Mesodermal cell (in vitro differentiated cells): Measurements from ENCODE around the gene ZNF692.
"Not testable (repeated sequence)": the region's sequence is repeated elsewhere in the genome, so short reads cannot be mapped to it uniquely, and the experiment has no call there.

Source experiments
- H3K27ac ChIP-seq: 2 replicates; pipeline ENCODE4 v1.7.0; 2013; ENCODE audit warnings: mild to moderate bottlenecking, low read depth, low read length, moderate library complexity; ENCODE audit not compliant: severe bottlenecking
- H3K36me3 ChIP-seq: 2 replicates; pipeline ENCODE4 v1.7.1; 2013; ENCODE audit warnings: mild to moderate bottlenecking, low read length, moderate library complexity; ENCODE audit not compliant: control insufficient read depth, insufficient read depth
- H3K4me1 ChIP-seq: one replicate; pipeline ENCODE4 v1.7.1; 2013; ENCODE audit warnings: mild to moderate bottlenecking, low read length; ENCODE audit not compliant: insufficient read depth, control insufficient read depth, poor library complexity, severe bottlenecking
- H3K4me3 ChIP-seq: 2 replicates; pipeline ENCODE4 v1.7.0; 2013; ENCODE audit warnings: low read length, control low read depth, mild to moderate bottlenecking; ENCODE audit not compliant: insufficient read depth, poor library complexity, severe bottlenecking; ENCODE audit errors: extremely low read depth
- H3K9me3 ChIP-seq: 2 replicates; pipeline ENCODE4 v1.7.1; 2013; ENCODE audit warnings: mild to moderate bottlenecking, low read length, moderate library complexity; ENCODE audit not compliant: control insufficient read depth
- WGBS, 2 experiments: methylation state at CpG; one replicate each; pipeline ENCODE4 v1.1.5; 2013; ENCODE audit warnings: missing lambda C conversion rate in 2 of 2; ENCODE audit not compliant: insufficient coverage in 2 of 2; 5-methylcytosine and 5-hydroxymethylcytosine counted together

ZNF692 gene

GRCh38 chr1:248805876-248806275 lies 53.0 kb downstream of the ZNF692 start:
- no CpG with 5 or more reads among the region's 1 CpG for WGBS, 2 experiments
- H3K36me3 ChIP-seq = peaks cover 6% of the 10 kb centered on the region
- H3K4me1 ChIP-seq = no peaks in the 10 kb centered on the region

DNA sequence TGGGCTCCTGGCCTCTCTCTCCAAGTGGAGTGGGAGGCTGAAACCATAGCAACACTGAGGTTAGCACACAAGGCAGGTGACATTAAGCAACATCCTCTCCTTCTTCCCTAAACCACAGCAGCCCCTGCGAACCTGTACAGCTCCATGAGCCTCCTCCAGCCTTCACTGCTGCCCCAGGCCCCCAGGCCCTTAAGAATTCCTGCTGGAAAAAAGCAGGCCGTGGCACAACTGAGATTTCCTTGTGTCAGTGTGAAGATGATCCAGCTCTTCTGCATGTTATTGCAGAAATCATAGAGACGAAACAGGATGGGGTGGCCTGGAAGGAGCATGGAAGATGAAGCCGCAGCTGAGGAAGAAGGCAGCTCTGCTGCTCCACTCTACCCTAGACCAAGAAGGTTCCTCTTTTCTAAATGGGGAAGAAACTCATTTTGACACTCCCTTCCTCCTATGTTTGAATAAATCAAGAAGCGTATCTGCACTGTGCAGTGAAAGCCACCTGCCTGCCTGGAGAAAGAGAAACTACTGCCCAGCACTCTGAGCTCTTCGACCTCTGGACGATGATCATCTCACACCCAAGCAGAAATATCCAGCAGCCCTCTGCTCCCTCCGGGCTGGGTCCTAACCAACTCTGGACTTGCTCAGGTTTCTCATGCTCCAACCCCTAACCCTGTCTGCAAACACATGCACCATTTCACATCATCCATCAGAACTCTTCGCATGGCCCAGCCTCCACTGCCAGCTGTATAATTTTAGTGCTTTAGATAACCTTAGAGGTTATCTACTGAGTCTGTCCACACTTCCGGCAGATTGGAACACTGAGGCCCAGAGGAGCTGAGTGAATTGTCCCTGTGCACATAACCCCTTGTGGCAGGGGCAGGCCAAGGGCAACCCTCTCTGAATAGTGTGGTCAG lies 53.9 kb downstream of the ZNF692 start:
- Histone ChIP-seq H3K9me3 (peaks cover 3% of the 10 kb centered on the region), H3K4me3 (no peak overlapping the region), H3K27ac (no peak overlapping the region), H3K36me3 (no peaks in the 10 kb centered on the region), H3K4me1 (no peaks in the 10 kb centered on the region)
- WGBS, 2 experiments = 79 to 88% methylated on average over 7 to 10 of the region's 10 CpGs

More at GRCh38 chr1:248805876-248806275, 53.0 kb downstream of the ZNF692 start:
- H3K9me3 ChIP-seq = peaks cover 3% of the 10 kb centered on the region
- no peak overlapping the region for H3K4me3 ChIP-seq
- H3K27ac ChIP-seq = no peak overlapping the region

- not testable (repeated sequence) for H3K9me3 ChIP-seq, H3K4me3 ChIP-seq, H3K36me3 ChIP-seq, H3K4me1 ChIP-seq, H3K27ac ChIP-seq
- WGBS, 2 experiments = 84 to 87% methylated on average over 15 of the region's 15 CpGs
These were observed 55.4 kb downstream of the ZNF692 start for GRCh38 chr1:248803501-248803900.

- no peaks in the 10 kb centered on the region for H3K4me1 ChIP-seq
- H3K27ac ChIP-seq = no peak overlapping the region
- no peaks in the 10 kb centered on the region for H3K36me3 ChIP-seq
- no peak overlapping the region for H3K4me3 ChIP-seq
- H3K9me3 ChIP-seq = peaks cover 3% of the 10 kb centered on the region
- WGBS, 2 experiments = 76 to 82% methylated on average over 4 to 5 of the region's 6 CpGs
These were observed 56.4 kb downstream of the ZNF692 start for GRCh38 chr1:248802454-248802853.

GRCh38 chr1:248800459-248800858 lies 58.4 kb downstream of the ZNF692 start:
- Histone ChIP-seq H3K27ac (no peak overlapping the region), H3K9me3 (peaks cover 6% of the 10 kb centered on the region), H3K4me1 (no peaks in the 10 kb centered on the region), H3K36me3 (no peaks in the 10 kb centered on the region), H3K4me3 (no peak overlapping the region)
- no CpG with 5 or more reads among the region's 3 CpGs for WGBS, 2 experiments
